Hematopoietic multipotent progenitor cell treated with erythropoietin and hydrocortisone succinate and interleukin-3 and kit ligand, for 15 days (in vitro differentiated cells): ENCODE results near the gene LAMC3.

ENCODE experiments used
- DNase-seq: peaks from one replicate; pipeline ENCODE4 v3.0.0-alpha.2; 2015; ENCODE audit warnings: low spot score

The LAMC3 gene

GRCh38 chr9:131076347-131077195 lies 67.6 kb downstream of the LAMC3 start:
- no peak for DNase-seq

GRCh38 chr9:131078427-131079366 lies 69.7 kb downstream of the LAMC3 start:
- no peak for DNase-seq

DNA sequence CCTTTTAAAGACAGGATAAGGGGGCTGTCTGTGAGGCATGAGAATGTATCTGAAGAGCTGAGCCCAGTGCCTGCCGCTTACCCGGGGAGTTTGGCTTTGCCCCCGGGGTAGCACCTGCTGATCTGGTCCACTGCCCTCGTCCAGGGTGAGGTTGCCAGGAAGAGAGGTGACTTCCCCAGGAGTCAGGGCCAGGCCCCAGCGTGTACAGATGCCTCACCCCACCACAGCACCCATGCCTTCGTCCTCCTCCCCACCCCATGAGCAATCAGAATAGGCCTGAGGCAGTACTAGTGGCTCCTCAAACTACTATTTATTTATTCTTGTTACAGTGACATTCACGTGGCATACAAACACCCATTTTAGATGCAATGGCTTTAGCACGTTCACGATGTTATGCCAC lies 71.6 kb downstream of the LAMC3 start:
- no peak for DNase-seq

DNA sequence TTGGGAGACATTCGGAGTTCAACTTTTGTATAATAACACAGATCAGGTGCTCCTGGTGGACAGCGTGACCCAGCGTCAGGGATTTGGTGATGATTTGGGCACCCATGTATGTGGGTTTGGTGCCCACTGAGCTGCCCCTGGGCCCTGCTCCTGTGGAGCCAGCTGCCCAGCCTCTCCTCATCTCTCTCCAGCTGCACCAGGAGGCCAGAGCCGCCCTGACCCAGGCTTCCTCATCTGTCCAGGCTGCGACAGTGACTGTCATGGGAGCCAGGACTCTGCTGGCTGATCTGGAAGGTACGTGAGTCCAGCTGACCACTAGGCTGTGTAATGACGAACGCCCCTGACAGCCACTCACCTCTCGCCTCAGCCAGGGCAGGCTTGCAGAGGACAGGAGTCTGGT lies 72.9 kb downstream of the LAMC3 start:
- no peak for DNase-seq

DNA sequence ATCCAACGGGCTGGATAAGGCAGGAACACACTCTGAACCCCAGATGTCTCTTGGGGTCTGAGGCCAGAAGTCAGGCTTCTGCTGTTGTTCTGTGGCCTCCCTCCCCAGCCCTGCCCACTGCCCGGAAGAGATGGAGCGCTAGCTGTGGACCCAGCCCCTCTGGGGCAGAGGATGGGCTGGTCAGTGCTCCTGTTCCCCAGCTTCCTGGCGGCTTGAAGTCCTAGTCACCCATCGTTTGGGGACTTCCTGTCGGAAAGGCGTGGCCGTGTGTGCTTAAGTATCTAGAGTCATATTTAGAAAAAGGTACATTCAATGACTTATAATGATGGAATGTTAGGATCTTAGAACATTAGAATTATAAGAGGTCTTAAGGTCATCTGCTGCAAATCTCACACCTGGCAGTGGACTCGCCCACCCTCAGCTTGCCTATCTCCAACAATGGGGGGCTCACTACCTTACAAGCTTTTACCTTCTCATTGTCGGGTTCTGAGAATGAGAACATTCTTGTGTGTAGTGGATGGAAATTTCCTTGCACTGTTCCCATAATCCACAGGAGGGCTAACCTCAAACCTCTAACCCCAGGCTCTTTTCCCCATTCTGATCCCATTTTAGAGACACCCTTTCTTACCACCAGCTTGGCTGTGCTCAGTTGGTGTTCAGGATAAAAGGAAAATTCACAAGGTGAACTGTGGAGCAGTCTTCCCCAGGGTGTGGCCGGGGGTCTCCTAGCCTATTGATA lies 74.0 kb downstream of the LAMC3 start:
- no peak for DNase-seq

- no peak for DNase-seq
Measured at GRCh38 chr9:131084661-131085369, 75.8 kb downstream of the LAMC3 start.

DNA sequence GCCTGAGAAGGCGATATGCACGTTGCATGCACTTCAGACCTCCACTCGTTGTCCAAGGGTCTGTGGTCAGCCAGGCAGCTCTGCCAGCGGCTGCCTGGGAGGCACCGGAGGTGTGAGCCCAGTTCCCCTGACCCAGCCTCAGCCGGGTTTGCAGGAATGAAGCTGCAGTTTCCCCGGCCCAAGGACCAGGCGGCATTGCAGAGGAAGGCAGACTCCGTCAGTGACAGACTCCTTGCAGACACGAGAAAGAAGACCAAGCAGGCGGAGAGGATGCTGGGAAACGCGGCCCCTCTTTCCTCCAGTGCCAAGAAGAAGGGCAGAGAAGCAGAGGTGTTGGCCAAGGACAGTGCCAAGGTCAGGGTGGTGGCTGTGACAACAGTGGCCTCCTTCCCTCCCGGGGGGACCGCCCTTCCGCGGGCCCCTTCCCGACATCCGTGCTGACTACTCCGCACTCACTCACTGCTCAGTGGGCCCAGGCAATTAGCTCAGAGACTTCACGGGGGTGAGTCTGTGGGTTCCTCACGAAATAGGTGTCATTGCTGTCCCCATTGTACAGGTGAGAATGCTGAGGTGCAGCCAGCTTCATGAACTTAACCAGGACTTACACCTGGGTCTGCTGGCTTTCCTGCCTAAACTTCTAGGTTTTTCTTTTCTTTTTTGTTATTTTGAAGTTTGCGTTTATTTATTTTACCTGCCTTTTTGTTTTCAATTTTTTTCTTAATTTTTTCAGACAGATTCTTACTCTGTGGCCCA lies 76.6 kb downstream of the LAMC3 start:
- DNase-seq, result no peak

GRCh38 chr9:131087354-131087893 lies 78.5 kb downstream of the LAMC3 start:
- DNase-seq, result no peak

GRCh38 chr9:131090025-131090787 lies 81.2 kb downstream of the LAMC3 start:
- no peak for DNase-seq

DNA sequence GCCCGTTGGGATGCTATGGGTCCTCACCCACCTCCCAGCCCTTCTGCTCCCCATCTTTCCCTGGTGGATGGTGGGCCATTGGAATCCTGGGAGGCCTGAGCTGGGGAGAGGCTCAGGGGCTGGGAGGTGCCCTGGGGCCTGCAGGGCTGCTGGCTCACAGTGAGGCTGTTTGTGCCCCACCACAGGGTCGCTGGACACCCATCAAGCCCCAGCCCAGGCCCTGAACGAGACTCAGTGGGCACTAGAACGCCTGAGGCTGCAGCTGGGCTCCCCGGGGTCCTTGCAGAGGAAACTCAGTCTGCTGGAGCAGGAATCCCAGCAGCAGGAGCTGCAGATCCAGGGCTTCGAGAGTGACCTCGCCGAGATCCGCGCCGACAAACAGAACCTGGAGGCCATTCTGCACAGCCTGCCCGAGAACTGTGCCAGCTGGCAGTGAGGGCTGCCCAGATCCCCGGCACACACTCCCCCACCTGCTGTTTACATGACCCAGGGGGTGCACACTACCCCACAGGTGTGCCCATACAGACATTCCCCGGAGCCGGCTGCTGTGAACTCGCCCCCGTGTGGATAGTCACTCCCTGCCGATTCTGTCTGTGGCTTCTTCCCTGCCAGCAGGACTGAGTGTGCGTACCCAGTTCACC lies 82.5 kb downstream of the LAMC3 start:
- DNase-seq, result no peak

- no peak for DNase-seq
Measured at GRCh38 chr9:131092030-131092429, 83.1 kb downstream of the LAMC3 start.

DNA sequence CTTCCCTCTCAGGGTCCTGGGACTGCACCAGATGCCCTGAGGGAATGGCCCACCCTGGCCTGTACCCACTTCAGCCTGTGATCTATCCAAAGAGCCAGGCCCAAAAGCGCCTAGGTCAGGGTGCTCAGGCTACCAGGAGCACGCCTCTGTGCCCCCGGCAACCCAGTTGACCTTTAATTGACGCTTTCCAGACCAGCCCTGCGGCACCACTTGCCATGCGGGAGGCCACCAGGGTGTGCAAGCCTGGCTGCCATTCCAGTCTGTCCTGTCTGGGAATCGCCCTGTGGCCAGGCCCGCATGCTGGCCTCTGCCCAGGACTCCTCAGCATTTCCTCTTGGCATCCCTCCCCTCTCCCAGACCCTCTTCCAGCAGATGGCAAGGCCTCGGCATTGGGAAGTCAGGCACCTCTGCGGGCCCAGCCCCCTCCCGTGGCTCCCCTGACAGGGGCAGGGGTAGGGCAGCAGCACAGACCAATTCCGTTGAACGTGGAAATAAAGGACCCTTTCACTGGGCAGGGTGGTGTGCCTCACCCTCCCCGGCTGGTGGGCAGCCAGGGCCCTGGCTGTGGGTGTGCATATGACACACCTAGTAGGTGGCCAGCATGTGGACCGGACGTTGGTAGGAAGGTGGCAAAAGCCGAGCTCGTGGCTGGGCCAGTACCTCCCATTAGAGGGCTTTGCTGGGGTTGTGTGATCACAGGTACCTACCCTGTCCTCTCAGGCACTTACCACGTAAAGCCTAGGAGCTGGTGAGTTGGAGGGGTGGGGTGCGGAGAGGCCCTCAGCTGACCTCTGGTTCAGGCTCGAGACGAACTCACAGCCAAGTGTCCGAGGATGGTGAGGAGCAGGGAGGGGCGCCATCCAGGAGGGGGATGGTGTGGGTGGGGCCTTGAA lies 83.8 kb downstream of the LAMC3 start:
- no peak for DNase-seq

DNA sequence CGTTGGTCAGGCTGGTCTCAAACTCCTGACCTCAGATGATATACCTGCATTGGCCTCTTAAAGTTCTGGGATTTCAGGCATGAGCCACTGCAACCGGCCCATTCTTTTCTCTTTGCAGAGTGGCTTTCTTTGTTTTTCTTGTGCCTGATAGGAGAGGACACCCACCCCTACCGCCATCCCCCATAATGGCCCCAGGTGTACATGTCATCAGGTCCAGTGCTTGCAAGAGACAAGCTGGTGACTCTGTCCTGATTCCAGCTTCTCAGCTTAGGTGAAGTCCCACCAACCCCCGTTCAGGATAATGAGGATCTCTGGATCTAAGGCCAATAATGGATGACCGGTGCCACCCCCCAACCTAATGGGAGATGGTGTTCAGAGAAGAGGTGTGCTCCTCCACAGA lies 85.0 kb downstream of the LAMC3 start:
- DNase-seq, result no peak

DNA sequence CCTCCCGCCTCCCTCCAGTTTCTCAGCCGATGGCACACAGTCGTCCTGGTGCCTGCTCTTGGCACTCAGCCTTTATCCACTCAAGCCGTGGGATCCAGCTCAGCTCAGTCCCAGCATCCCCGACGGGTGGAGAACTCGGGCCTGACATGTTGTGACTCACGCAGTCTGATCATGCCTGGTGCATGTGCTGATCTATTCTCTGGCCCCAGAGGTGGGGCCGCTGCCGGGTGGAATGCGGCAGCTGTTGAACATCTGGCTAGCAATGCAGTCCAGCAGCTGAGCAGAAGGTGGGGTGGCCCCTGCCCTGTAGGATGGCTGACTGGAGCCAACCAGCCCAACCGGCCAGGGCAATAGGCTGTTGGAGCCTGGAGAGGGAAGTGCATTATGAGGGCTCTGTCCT lies 85.6 kb downstream of the LAMC3 start:
- no peak for DNase-seq

GRCh38 chr9:131095666-131096268 lies 86.8 kb downstream of the LAMC3 start:
- DNase-seq, result no peak

- no peak for DNase-seq
Measured at GRCh38 chr9:131096269-131097125, 87.5 kb downstream of the LAMC3 start, which contains the start of gene AIF1L. TSS of gene AIF1L (plus strand) at chr9:131096531. CDS start at chr9:131096630, 99 bp downstream.
